ENCODE data around the gene SCMH1.

Gene SCMH1

DNA sequence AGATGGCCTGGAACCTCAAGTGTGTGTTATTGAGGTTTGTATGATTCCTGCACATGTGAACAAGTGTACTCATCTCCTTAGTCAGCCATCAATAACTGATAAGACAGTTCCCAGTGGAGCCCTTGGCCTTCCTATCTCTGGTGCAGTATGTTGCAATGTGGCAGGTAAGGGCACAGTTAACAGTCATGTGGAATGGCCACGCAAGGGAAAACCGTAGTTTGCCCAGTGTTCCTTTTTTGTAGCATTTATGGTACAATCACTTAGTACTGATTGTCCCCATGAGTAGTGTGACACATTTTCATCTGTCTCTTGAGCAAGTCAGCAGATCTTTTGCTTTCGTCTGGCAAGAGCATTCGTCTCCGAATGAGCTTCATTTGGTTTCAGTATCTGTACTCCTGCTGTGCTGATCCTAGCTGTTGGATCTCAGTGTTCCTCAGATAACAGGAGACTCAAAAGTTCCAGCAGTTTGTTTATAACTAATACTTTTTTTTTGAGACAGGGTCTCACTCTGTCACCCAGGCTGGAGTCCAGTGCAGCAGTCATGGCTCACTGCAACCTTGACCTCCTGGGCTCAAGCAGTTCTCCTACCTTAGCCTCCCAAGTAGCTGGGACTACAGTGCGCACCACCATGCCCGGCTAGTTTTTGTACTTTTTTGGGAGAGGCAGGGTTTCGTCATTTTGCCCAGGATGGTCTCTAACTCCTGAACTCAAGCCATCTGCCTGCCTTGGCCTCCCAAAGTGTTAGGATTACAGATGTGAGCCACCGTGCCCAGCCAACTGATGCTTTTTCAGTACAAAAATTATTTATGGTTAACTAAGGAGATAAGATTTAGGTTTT is 254.4 kb downstream of the SCMH1 start:
- no peak for DNase-seq

- DNase-seq, result no peak
These were observed 255.2 kb downstream of the SCMH1 start for GRCh38 chr1:40986956-40987355.

DNA sequence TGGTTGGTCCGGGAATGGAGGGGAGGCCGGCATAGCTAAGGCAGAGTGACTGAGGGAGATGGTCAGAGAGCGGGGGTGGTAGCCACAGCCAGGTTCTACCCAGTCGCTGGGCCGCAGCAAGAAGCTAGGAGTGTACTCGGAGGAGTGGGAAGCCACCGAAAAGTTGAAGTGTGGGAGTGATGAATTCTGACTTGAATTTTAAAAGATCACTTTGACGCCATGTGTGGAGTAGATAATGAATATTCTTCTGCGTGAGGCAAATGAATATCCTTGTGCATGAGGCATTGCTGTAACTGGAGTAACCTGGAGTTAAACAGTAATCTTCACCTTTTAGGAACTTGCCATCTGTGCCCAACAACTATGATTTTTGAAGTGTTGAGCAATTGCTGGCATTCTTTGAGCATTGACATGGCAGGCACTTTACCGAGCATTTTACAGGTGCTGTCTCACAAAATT is 255.8 kb downstream of the SCMH1 start:
- no peak for DNase-seq

DNA sequence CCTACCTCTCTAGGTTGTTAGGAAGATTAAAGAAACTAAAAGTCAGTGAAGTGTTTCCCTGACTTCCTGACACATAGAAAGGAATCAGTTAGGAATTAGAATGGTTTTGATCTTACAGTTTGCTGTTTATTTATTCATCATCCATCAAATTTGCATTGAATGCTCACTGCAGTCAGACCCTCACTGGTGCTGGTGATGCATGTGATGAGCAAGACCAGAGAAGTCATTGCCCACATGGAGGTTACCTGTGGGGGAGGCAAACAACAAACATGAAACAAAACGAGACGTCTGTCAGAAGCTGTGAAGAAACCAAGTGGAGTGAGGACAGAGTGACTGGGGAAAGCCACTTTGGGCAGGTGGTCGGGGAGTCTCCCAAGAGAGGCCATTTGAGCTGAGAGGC is 256.2 kb downstream of the SCMH1 start:
- no peak for DNase-seq

- DNase-seq, result no peak
These were observed 256.9 kb downstream of the SCMH1 start for GRCh38 chr1:40985161-40985560.

GRCh38 chr1:40984531-40984930 is 257.6 kb downstream of the SCMH1 start:
- DNase-seq, result no peak

- no peak for DNase-seq
These were observed 258.0 kb downstream of the SCMH1 start for GRCh38 chr1:40984066-40984465.

GRCh38 chr1:40983286-40983685 is 258.8 kb downstream of the SCMH1 start:
- no peak for DNase-seq

- no peak for DNase-seq
These were observed 259.4 kb downstream of the SCMH1 start for GRCh38 chr1:40982721-40983120.

GRCh38 chr1:40981691-40982448 is 260.2 kb downstream of the SCMH1 start:
- no peak for DNase-seq

- peak; percentile 69 for DNase-seq
These were observed 261.5 kb downstream of the SCMH1 start for GRCh38 chr1:40980453-40981121.

GRCh38 chr1:40980068-40980452 is 262.0 kb downstream of the SCMH1 start:
- no peak for DNase-seq

GRCh38 chr1:40979241-40980067 is 262.7 kb downstream of the SCMH1 start, which contains the start of gene CTPS1:
TSS of gene CTPS1 (plus strand) at chr1:40979696. CDS start at chr1:40983291, 3,595 bp downstream.
- DNase-seq, result peak; percentile 95

DNA sequence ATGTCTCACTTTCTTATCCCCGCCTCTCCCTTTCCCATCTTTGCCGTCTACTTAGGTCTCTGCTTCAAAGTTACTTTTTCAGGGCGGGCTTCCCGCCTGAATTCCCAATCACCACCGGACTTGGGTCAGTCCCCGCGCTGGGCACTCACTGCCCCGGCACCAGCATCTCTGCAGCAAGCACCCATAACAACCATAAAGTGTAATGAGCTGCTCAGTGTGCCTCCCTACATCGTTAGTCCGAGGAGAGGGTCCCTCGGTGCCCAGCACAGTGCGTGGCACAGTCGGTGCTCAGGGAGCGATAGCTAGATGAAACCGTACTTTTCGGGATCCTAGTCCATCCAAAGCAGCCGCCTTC is 263.2 kb downstream of the SCMH1 start:
- DNase-seq, result no peak

GRCh38 chr1:40977716-40978115 is 264.4 kb downstream of the SCMH1 start:
- no peak for DNase-seq

Data from CD4-positive, alpha-beta T cell treated with Interleukin-17A for 1 hour (primary cell).